Right ventricle myocardium inferior (tissue), 1 donor: ENCODE measurements around the gene ZNF597. TPM values are rescaled to one million over a fixed set of nuclear protein-coding genes. Genes with fewer than 3 reads are reported as not detected.

Experiments
- ATAC-seq: fragments of 200-7000 bp; cut with Tn5 transposase; one replicate; pipeline ENCODE4 v1.9.1; 2020; ENCODE audit warnings: mild to moderate bottlenecking, moderate library complexity
- DNase-seq: peaks from one replicate; pipeline ENCODE4 v3.0.0; 2021; ENCODE audit errors: missing footprints
- intact Hi-C: fragments of 100-400 bp; cut with DNase I; formaldehyde crosslinking; loops from one replicate; pipeline ENCODE4 v1.11.0; 2022
- total RNA-seq: library from RNA; stranded (reverse); fragmentation: NEBNext Ultra II Directional; extraction: Animal tissue kit (Norgen Biotek cat#: 25700); gene quantifications from one replicate; pipeline ENCODE4 v1.2.1, GENCODE V29; 2021
- donor health status: DM: no; HTN: yes; CAD: no; lungs with severe emphysema.

The ZNF597 gene
- total RNA-seq, 1 donor from 2014 or later: 1.8 TPM

DNA sequence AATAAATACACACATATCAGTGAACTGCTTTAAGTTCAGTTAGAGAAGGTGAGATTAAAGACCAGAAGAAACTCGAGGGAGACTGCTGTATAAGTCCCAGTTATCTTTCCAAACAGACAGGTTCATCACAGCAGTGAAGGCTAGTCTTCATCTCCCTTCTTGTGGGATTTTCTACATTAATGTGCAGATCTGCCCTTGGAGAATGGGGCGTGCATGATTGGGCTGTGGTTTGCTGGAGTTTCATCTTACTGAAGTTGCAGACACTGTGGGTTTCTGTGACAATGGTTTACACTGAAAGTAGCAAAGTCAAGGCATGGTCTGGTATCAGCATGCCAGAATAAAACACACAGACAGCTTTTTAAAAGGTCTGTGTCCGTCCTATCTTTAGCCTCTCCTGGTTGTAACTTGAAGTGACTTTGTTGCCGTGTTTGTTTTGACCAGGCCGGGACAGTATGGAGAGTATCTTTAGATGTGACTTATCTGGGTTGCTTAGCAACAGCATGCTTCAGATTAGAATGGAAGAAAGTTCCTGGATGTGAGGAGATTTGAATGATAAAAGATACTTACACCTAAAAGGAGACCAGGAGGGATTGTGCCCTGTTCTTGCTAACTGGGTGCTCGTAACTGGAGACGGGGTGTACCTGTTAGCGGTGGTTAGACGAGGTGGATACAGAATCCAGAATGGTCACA, 16.2 kb upstream of the ZNF597 start:
- no peak for DNase-seq
- intact Hi-C loops: loop anchor here (1.0 to 5.0 kb wide), 4 partner anchors 42 to 177 kb away; partner anchors contain the start of genes CLUAP1, TIGD7, ZNF174 and ZNF263
- no peak for ATAC-seq

DNA sequence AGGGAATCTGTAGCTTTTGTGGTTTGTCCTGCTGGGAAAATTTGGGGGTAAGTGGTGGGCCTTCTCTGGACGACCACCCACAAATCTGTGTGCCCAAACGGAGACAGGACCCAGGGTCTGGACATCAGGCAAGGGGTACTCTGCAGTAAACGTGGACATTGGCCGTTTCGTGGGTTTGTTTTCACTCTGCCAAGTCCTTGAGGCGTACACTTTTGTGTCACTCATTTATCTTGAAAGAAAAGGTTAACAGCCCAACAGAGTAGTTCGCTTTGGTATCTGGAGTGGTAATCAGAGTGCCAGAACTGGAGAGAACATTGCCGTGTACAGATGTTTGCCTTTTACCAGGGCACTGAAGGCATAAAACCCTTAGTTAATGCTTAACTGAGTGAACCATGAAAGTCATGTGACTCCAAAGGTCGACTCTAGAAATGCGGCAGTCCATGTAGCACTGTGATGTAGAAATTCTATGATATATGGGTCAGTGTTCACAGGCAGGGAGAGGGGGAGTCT, 15.6 kb upstream of the ZNF597 start:
- ATAC-seq: no peak
- intact Hi-C loops: loop anchor here (2.0 to 5.0 kb wide), 3 partner anchors 58 to 177 kb away; partner anchors contain the start of genes TIGD7, ZNF174, ZNF263 and ZNF75A
- no peak for DNase-seq

DNA sequence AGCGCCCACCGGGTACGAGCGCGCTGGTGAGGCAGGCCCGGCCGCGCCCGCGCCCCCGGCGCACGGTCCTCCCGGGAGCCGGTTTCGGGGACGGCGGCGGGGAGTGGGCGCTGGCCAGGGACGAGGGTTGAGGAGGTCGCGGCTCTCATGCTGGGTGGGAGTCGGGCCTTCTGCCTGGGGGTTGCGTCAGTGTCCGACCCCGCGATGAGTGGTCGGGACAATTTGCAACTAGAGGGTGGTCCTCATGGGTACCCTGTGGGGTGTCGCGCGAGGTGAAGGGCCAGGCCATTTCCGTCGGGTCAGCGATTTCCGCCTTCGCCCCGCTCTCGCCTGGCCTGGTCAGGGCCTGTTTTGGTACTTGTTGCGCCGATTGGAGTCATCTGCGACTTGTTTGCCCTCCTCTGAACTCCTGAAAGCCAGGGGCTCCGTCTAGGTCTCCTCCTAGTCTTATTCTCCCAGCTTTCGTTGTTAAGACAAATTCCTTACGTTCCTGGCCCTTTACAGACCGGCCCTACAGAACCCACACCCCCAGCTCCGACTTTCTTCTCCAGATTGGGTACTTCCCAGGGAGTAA, 15.1 kb upstream of the ZNF597 start:
- intact Hi-C loops: loop anchor here (2.0 to 5.0 kb wide), 3 partner anchors 58 to 176 kb away; partner anchors contain the start of genes TIGD7, ZNF174, ZNF263 and ZNF75A
- ATAC-seq (no peak), DNase-seq (no peak)

DNA sequence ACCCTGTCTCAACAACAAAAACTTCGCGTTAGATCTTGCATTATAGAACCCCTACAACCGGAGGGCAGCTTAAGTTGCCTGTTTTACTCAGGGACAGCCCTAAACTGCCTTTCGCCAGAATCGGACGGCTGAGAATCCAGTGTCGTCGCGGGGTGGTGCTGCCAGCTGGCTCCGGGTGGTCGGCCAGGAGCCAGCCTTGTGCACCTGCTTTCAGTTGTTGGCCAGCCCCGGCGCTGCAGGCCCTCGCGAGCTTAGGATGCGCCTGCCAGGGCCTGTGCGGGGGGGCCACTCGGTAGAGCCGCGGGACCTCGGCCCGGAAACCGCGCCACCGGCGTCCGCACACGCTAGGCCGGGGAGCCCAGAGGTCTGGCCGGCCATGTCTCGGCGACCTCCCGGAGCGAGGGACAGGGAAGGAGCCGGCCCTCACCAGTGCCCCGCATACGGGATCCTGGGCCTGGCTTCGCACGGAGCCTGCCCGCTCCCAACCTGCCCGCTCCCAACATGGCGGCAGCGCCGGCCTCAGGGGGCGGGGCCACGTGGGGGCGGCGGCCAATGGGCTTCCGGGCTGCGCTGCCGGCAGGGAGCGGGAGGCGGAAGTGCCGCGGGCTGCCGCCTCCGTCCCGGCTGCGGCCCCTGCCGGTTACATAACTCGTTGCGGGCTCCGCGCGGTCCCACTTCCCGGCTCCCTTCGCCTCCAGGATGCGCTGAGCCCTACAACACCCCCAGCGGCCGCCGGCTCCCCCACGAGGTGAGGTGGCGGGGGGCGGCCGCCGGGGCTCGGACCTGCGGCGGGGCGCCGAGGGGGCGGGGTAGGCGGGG, 14.3 kb upstream of the ZNF597 start:
- ATAC-seq (peak; percentile 92), DNase-seq (peak; percentile 96)
- intact Hi-C loops: loop anchor here (2.0 to 5.0 kb wide), 3 partner anchors 57 to 175 kb away; partner anchors contain the start of genes TIGD7, ZNF174, ZNF263 and ZNF75A

DNA sequence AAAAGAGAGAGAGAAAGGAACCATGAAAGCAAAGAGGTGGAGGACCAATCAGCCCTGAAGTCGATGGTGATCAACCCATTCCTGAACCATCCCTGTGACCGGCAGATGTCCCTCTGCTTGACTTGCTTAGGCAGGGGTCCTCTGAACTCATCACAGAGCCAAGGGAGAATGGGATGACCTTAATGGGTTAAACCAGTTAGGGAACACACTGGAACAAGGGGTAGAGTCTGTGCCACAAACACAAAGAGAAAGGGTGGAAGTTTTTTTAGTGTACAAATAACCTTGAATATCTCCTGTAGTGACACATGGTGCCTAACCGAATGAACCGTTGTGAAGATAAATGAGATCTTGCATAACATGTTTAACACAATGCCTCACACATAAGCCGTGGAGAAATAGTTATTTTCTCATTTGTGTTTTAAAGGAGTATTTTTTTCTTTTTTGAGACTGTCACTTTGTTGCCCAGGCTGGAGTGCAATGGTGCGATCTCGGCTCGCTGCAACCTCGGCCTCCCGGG, 11.4 kb upstream of the ZNF597 start:
- no peak for ATAC-seq
- no peak for DNase-seq
- intact Hi-C loops: loop anchor here (5.0 kb wide), 2 partner anchors 147 to 172 kb away; partner anchors contain the start of genes TIGD7, ZNF263 and ZNF75A

DNA sequence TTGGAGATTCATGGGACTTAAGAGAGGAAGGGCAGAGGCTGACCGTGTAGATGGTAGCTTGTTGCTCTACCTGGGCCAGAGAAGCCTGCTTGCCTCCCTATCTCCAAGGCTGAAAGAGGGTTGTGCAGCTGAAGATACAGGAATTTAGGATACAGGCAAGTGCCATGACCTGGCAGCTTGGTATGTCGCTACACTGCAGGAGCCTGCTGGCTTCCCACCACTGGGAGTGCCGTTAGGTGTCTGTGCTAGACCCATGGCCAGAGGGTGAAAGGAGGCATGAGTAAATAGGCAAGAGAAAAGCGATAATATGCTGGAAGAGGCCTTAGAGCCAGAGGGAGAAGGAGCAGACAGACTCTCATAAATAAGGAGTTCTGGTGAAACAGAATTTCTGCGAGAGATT, 10.8 kb upstream of the ZNF597 start:
- DNase-seq: no peak
- no peak for ATAC-seq
- intact Hi-C loops: no loop called here

DNA sequence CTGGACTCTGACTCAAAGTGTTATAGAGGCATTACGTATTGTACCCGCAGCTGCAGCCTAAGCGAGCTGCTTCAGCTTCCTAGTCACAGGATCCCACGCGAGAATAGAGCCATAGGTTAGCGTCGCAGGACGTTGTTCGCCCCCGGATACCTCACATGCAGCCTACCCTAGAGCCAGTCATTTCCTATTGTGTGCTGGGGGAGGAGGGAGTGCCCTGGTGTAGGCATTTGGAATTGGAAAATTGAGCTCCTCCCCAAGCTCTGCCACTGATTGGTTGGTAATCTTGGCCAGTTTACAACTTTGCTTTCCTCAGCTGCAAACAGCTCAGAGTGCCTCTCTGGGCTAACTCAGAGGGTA, 706 bp upstream of the ZNF597 start:
- no peak for DNase-seq
- peak; percentile 49 for ATAC-seq
- intact Hi-C loops: loop anchor here (5.0 kb wide), 1 partner anchor 42 kb away; the partner anchor contains the start of genes ZNF174 and ZSCAN32

DNA sequence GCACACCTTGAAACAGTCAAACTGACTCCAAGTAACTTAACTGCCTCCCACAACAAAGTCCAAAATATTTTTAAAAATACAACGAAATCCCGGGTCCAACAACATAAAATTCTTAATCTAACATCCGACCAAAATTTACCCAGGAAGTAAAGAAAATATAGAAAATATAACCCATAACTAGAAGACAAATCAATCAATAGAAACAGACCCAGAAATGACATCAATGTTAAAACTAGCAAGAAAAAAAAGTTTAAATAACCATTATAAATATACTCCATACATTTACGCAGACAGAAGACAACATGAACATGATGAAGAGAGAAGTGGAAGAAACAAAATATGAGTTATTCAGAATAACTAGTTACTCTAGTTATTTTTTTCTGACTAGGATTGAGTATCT, 3.7 kb downstream of the ZNF597 start:
- intact Hi-C loops: loop anchor here (5.0 kb wide), 1 partner anchor 37 kb away; the partner anchor contains the start of genes ZNF174 and ZSCAN32
- ATAC-seq (no peak), DNase-seq (no peak)

DNA sequence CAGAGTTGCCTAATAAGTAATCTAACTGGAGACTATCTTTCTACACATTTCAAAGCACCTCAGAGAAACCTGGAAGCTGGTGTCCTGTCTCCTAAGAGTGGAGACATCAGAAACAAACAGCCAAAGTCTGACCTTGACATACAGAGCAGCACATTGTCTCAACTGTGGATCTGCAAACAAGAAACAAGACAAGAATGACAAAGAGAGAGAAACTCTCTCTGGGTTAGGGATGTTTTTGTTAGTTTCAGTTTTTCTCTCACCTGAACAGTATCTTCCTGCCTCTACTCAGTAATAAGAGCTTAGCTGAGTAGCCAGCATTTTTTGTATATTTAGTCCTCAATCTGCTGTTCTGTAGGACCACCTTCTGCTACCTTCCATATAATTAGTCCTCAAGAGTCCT, 8.9 kb downstream of the ZNF597 start:
- intact Hi-C loops: no loop called here
- ATAC-seq: no peak
- no peak for DNase-seq

DNA sequence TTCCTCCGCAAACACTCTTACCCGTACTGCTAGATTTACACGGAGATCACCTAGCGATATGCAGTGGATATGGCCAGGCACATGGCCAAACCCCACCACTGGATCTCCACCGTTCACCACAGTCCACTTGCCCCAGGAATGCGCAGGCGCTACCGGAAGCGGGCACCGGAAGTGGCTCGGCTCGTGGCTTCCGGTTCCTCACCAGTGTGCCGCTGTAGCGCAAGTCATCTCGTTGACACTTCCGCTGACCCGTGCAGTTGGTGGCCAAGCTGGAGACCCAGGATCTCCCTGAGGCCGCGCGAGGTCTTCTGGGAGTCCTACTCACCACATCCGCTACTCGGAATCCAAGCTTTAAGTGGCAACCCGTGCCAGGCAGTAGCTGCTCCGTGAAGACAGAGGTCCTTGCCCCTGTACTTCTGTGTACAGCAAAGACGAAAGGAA, 11.5 kb downstream of the ZNF597 start:
- peak; percentile 79 for DNase-seq

DNA sequence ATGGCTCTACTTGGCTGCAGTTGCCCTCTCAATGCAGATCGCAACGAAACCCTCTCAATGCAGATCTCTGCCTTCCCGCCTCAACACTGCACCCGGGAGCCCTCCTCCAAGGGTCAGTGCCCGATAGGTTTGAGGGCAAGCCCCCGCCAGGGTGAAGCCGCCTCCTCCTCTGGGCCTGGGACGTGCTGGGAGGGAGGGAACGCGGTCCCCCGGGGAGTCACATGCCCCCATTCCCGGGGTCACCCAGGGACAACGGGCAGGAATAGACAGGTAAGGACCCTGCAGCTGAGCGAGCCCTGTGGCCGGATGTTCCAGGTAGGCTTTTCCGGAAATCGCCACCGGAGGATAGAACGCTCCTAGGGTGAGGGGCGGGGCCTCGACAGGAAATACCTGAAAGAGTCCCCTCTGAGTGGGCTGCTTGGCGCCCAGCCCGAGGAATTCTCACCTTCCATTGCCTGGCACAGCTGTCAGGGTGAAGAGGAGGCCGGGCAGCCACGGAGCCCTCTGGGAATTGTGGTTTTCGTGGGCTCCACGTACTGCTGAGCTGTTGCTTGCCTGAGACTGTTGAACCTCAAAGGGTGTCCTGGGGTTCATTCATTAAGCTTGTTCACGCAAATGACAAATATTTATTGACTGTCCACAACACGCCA, 29.4 kb downstream of the ZNF597 start:
- no peak for ATAC-seq
- intact Hi-C loops: no loop called here

More for the DNA sequence above, 11.5 kb downstream of the ZNF597 start:
- intact Hi-C loops: no loop called here
- ATAC-seq: peak; percentile 70

DNA sequence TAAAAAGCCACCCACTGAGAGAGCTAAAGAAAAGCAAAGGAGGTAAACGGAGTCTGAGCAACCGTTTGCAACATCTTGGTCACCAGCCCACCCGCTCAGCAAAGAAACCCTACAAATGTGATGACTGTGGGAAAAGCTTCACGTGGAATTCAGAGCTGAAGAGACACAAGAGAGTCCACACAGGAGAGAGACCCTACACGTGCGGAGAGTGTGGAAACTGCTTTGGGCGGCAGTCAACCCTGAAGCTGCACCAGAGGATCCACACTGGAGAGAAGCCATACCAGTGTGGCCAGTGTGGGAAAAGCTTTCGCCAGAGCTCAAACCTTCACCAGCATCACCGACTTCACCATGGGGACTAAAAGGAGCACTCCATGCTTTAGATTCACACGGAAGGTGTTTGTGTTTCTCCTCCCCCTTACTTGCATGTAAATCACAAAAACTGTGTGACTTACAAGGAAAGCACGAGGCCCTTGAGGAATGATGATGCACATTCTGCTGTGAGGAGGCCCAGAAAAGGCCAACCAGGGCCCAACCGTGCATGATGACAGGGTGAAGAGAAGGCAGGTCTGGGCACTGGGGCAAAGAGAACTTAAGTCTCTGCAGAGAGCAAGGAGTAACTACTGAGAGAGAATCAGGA, 34.6 kb downstream of the ZNF597 start:
- intact Hi-C loops: no loop called here
- no peak for DNase-seq
- no peak for ATAC-seq

More for the DNA sequence above, 29.4 kb downstream of the ZNF597 start:
- DNase-seq: no peak

DNA sequence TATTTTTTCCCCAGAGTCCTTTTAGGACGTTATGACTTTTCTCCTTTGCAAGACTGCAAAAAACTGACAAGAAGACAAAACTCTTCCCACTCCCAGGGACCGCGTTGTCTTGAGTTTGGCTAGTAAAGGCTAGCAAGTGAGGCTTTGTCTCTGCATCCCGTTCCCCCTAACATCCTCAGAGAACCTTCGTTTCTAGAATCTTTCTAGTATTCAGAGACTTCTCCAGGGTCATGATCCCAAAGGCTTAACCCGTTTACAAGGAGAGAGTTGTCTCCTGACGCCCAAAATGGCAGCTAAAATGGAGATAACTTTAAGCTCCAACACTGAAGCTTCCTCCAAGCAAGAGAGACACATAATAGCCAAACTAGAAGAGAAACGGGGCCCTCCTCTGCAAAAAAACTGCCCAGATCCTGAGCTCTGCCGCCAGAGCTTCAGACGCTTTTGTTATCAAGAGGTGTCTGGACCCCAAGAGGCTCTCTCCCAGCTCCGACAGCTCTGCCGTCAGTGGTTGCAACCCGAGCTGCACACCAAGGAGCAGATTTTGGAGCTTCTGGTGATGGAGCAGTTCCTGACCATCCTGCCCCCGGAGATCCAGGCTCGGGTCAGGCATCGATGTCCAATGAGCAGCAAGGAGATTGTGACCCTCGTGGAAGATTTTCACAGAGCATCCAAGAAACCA, 41.4 kb downstream of the ZNF597 start:
- ATAC-seq: no peak
- DNase-seq: no peak
- intact Hi-C loops: loop anchor here (2.0 to 5.0 kb wide), 4 partner anchors 40 to 99 kb away; partner anchors contain the start of genes CLUAP1, NAA60, TIGD7 and ZNF597

DNA sequence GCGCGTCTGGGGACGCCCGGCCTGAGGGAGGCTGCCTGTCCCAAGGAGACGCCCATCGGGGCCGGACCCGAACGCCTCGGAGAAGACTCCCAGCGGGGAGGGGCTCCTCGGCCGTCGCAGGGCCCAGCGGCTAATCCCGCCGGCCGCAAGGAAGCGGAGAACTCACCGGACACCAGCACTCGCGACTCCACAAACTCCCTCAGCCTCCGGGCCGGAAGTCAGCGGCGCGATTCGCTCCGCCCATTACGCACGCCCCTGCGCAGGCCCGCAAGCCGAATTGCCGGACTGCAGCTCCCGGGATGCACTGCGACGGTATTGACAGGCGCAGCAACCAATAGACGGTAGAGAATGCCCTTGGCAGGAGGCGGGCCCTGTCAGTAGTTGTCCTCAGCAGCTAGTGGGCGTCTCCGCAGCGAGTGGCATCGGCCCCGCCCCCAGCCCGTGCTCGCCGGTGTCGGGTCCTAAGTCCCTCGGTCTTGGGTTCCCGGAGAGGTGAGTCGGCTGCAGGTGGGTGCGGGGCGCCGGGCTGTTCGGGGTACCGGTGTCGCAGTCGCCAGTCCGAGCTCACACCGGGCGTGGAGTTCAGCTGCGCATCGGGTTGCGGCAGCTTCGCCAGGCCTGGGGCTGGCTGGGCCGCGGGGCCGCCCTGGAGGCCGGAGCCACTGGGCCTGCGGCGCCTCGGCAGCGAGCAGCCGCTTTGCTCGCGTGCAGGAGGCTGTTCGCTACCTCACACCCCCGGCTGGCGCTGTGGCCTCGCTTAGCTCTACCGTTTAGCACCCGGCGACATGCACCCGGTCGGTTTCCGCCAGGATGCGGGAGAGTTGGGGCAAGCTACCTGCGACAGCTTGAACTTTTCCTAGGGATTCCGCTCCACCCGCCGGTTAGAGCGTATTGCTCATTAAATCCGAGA, 42.3 kb downstream of the ZNF597 start, which contains the start of the genes ZNF174 and ZSCAN32:
Gene ZNF174, plus strand, starts transcription at position 437 of the 910 bp plus-strand sequence. CDS start 790 bp downstream, outside the sequence.
Gene ZSCAN32, minus strand, starts transcription at position 226 of the 910 bp plus-strand sequence. CDS start 3,447 bp downstream, outside the sequence.
- DNase-seq (peak; percentile 99), ATAC-seq (peak; percentile 100)
- intact Hi-C loops: loop anchor here (2.0 to 5.0 kb wide), 4 partner anchors 41 to 100 kb away; partner anchors contain the start of genes CLUAP1, NAA60, TIGD7 and ZNF597

DNA sequence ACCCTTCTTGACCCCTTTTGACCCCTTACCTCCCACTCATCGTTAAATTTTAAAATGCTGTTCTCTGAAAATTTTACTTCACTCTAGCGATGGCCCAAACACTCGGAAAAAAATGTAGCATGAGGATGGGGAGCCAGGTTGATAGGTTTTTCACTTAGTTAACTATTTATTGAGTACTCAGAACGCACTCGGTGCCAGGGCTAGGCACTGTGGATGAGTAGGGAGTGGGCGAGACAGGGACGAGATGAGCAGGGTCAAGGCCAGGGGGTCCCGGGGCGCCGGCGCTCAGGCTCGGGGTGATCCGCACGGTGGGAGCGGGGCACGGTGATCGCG, 42.9 kb downstream of the ZNF597 start:
- intact Hi-C loops: loop anchor here (2.0 to 5.0 kb wide), 4 partner anchors 42 to 100 kb away; partner anchors contain the start of genes CLUAP1, NAA60, TIGD7 and ZNF597
- no peak for DNase-seq
- ATAC-seq: no peak
